ENCODE results near the gene SPDYC.

The SPDYC gene

GRCh38 chr11:65188486-65188885 lies 18.5 kb downstream of the SPDYC start:
- Histone ChIP-seq H3K27me3 (ENCODE audit: control insufficient read depth, insufficient read depth, low read length) (no peaks in the 10 kb centered on the region), H3K36me3 (ENCODE audit: control insufficient read depth, insufficient read depth, low read length) (no peaks in the 10 kb centered on the region), H3K4me3 (ENCODE audit: low read depth, low read length) (no peak overlapping the region), H3K79me2 (peaks cover 2% of the 10 kb centered on the region), H3K9me3 (ENCODE audit: control insufficient read depth, low read length) (no peaks in the 10 kb centered on the region), H3K4me2 (ENCODE audit: low read length) (no peak overlapping the region), H3K27ac (no peak overlapping the region), H3K4me1 (peaks cover 6% of the 10 kb centered on the region), H2AFZ (no peak overlapping the region), H3K9ac (no peak overlapping the region)
- TF ChIP-seq CTCF (IDR thresholded peaks at IDR 0.05): no peak

- Histone ChIP-seq H2AFZ (no peak overlapping the region), H3K4me1 (peaks cover 5% of the 10 kb centered on the region), H3K4me3 (ENCODE audit: low read depth, low read length) (no peak overlapping the region), H3K36me3 (ENCODE audit: control insufficient read depth, insufficient read depth, low read length) (no peaks in the 10 kb centered on the region), H3K4me2 (ENCODE audit: low read length) (no peak overlapping the region), H3K9ac (no peak overlapping the region), H3K79me2 (peaks cover 2% of the 10 kb centered on the region), H3K27ac (no peak overlapping the region), H3K9me3 (ENCODE audit: control insufficient read depth, low read length) (no peaks in the 10 kb centered on the region), H3K27me3 (ENCODE audit: control insufficient read depth, insufficient read depth, low read length) (no peaks in the 10 kb centered on the region)
- no peak for TF ChIP-seq CTCF (IDR thresholded peaks at IDR 0.05)
These were observed 19.2 kb downstream of the SPDYC start for GRCh38 chr11:65189191-65189590.

GRCh38 chr11:65194564-65194963 lies 24.5 kb downstream of the SPDYC start:
- Histone ChIP-seq H3K4me3 (ENCODE audit: low read depth, low read length) (no peak overlapping the region), H3K27ac (no peak overlapping the region), H3K4me1 (no peaks in the 10 kb centered on the region), H3K4me2 (ENCODE audit: low read length) (no peak overlapping the region), H3K9ac (no peak overlapping the region), H3K79me2 (no peaks in the 10 kb centered on the region), H3K36me3 (ENCODE audit: control insufficient read depth, insufficient read depth, low read length) (no peaks in the 10 kb centered on the region), H3K27me3 (ENCODE audit: control insufficient read depth, insufficient read depth, low read length) (no peaks in the 10 kb centered on the region), H2AFZ (no peak overlapping the region), H3K9me3 (ENCODE audit: control insufficient read depth, low read length) (no peaks in the 10 kb centered on the region)
- no peak for TF ChIP-seq CTCF (IDR thresholded peaks at IDR 0.05)

- Histone ChIP-seq H3K9me3 (ENCODE audit: control insufficient read depth, low read length) (no peaks in the 10 kb centered on the region), H3K4me3 (ENCODE audit: low read depth, low read length) (no peak overlapping the region), H3K4me2 (ENCODE audit: low read length) (no peak overlapping the region), H3K36me3 (ENCODE audit: control insufficient read depth, insufficient read depth, low read length) (no peaks in the 10 kb centered on the region), H3K9ac (no peak overlapping the region), H3K27ac (no peak overlapping the region), H3K4me1 (no peaks in the 10 kb centered on the region), H2AFZ (no peak overlapping the region), H3K27me3 (ENCODE audit: control insufficient read depth, insufficient read depth, low read length) (no peaks in the 10 kb centered on the region), H3K79me2 (no peaks in the 10 kb centered on the region)
- TF ChIP-seq CTCF (IDR thresholded peaks at IDR 0.05): no peak
These were observed 34.1 kb downstream of the SPDYC start for GRCh38 chr11:65204143-65204542.
